Embryonic facial prominence (tissue), 1 donor: Measurements from ENCODE around the gene SRP14.
"Not testable (repeated sequence)": the region's sequence is repeated elsewhere in the genome, so short reads cannot be mapped to it uniquely, and the experiment has no call there.

Experiments
- DNase-seq: peaks from one replicate; pipeline ENCODE4 v3.0.0-alpha.2; 2016; ENCODE audit errors: extremely low spot score

SRP14 gene

DNA sequence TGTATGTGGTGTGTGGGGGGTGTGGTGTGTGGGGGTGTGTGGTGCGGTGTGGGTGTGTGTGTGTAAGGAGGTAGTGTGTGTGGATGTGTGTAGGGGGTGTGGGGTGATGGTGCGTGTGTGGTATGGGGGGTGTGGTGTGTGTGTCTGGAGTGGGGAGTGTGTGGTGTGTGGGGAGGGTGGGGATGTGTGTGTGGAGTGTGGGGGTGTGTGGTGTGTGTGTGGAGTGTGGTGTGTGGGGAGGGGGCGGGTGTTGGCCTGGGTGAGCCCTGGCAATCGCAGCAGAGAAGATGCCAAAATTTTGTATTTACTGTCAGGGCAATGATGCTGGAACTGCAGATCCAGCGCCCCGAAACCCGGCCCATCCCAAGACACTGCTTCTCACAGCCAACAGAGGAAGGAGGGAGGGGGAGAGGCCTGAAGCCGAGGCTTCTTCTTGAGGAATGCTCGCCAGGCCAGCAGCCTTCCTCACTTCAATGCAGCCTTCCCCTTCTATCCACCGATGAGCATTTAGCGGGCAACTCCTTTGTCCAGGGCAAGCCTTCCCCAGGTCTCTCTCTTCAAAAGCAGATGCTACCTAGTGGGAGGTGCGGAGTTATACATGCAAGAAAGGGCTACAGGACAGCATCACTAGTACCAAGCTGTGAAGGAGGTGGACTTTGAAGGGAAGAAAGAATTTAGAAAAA, 11.9 kb upstream of the SRP14 start:
- DNase-seq = peak; percentile 20

DNA sequence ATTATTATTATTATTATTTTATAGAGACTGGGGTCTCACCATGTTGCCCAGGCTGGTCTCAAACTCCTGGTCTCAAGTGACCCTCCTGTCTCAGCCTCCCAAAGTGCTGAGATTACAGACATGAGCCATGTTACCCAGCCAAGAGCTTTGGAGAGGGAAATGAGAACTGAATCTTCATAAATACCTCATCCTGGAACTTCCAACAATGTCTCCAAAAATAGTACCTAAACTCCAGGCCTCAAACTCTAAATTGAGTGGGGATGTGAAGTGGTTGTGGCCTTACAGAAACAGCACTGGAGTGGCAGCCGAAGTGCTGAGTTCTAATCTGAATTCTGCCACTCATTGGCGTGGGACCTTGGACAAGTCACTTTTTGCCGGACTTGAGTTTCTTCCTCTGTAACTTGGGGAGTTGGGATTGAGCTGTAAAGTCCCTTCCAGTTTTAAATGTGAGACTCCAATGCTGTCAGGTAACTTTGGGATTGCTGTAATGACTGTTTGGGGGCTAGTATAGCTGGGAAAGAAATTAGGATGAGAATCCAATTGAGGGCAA, 10.0 kb upstream of the SRP14 start:
- DNase-seq = no peak

DNA sequence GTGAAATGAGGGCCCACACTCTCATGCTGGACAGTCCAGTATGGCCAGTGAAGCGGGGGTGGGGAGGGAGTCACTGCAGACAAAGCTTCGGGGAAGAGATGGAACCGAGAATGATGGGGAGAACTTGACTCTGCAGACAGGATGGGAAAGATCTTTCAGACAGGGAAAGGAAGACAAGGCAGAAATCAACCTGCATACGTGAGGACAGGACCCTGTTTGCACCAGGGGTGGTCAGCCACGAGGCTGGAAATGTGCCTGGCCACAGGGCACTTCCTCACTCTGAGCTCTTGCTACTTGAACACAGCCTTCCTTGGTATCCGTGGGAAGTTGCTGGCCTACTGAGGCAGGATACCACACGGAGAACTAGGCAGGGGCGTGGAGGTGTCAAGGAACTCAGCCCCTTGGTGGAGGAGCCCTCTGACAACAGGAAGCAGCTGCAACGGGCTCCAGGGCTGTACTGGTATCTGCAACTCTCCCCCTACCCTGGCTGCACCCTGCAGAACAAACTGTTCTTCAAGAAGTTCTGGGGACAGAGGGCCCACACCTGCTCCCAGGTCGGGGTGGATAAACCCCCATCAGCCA, 9.3 kb upstream of the SRP14 start:
- no peak for DNase-seq

DNA sequence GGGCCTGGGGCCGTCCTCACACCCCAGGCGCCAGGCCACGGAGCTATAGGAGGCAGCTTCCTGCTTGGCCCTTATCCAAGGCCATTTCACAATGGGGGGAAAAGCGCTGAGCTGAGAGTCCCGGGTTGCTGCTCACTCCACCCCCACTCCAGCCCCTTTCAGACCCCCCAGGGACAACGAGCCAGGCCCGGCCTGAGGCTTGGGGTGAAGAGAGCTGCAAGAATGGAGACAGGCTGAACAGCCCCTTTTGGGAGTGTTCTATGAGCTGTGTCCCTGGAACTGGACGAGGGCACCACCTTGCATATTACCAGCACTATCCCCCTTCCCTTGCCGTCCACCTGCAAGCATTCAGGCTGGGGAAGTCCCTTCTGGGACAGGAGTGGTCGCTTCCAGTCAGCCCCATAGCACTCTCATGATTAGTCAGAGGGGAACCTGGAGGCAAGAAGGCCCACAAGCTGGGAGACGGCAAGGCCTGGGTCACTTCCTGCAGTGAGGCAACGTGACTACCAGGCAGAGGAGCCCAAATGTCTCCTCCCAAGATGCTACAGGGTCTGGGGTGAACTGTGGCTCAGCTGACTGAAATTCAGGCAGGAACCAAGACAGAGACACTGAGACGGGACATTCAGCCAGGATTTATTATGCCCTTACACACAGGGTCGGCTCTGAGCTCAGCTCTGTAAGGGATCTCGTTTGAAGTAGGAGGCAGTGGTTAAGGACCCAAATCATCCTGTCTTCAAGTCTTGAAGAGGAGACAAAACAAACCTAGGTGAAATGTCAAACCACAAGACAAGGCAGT, 8.6 kb upstream of the SRP14 start:
- no peak for DNase-seq

DNA sequence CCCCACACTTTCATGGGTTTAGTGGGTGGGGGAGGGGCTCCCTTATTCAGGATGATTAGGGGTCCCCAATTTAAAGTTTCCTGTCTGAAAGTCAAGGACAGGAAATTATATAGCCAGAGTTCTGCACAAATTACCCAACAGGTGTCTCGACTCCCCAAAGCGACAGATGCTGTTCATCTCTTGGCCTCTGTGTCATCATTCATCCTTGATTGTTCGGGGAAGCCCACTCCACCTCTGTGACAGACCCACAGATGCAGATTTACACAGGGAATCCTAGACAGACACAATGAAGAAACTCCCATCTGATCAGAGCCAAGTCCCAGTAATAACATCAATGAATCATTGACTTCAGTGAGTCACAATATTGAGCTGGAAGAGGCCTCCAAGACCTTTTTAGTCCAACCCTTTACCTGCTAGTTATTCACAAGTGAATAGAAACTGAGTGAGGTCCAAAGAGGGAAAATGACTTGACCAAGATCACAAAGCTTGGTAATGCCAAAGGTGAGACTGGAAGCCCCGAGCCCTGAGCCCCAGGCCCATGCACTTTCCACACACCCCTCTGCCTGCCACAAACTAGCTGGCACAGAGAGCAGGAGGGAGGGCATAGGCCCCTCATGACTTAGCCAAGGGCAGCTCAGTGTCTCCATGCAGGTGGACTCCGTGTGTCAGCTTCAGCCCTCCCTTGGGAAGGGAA, 7.9 kb upstream of the SRP14 start:
- DNase-seq = no peak

GRCh38 chr15:40045572-40046217, 6.7 kb upstream of the SRP14 start:
- DNase-seq = no peak

DNA sequence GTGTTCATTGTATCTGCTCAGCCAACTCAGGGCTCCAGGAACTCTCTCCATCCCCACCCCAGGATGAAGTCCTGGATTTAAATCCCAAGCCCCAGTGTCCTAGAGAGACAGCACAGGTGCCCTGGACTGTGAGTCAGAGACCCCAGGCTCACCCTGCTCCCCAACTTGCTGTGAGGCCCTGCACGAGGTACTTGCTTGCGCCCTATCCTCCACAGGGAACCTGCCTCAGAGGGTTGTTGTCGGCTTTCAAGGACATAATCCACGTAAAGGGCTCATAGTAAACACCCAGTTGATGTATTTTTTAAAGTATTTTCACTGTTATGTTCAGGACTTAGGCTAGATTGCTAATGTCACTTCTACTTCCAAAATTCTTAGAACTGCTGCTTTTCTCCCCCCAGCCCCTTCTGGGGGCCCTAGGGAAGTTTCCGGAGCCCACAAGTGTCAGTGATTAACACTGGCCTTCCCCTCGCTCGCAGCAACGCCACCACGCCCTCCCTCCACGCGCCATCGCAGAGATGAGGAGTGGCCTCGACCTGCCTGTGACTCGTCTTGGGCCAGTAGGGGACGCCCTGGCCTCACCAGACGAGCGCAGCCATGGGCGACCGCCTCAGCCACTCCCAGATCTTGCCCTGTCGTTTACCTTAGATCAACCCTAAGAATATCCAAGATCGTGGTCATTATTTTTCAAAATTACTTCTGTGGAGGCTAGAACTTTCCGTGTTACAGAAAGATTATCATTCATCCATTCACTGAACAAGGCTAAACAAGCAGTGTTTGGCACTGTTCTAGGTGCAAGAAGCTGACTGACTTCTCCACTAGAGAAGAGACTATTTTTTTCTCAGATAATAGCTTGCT, 6.0 kb upstream of the SRP14 start:
- DNase-seq = peak; percentile 64

DNA sequence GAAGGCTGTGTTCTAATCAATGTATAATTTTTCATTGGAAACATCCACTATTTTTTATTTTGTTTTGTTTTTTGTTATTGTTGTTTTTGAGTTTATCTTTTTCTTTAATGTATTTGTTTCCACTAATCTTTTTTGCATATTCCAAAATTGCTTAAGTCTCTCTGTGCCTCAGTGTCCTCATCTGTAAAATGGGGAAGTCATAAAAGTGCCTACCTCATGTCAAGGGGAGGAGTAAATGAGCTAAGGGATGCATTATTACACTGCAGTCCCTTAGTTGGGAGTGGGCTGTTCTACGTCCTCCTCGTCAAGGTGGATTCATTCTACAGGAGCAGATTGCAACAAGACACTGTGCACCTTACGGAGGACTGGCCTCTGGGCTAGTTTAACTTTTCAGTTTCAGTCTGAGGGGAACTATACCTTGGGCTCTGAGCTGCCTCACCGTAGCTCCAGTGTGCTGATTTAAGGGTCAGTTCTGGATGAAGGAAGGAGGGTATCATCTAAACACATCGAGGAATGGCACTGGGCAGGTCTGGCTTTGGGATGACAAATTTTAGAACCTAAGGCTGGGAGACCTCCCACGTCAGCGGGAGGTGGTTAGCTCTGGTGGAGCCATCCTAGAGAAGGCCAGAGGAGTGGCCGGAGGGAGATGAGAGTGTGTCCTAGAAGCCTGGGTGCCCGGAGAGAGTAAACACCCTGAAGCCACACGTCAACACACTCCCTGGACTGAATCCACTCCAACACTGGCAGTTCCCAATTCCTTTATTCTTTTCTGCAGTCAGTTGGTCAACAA, 5.1 kb upstream of the SRP14 start:
- no peak for DNase-seq

GRCh38 chr15:40042791-40043320, 3.9 kb upstream of the SRP14 start:
- DNase-seq = no peak

- DNase-seq = no peak
Measured at GRCh38 chr15:40040770-40041169, 1.8 kb upstream of the SRP14 start.

- no peak for DNase-seq
Measured at GRCh38 chr15:40040293-40040635, 1.3 kb upstream of the SRP14 start.

GRCh38 chr15:40038275-40038637, 725 bp downstream of the SRP14 start:
- no peak for DNase-seq

DNA sequence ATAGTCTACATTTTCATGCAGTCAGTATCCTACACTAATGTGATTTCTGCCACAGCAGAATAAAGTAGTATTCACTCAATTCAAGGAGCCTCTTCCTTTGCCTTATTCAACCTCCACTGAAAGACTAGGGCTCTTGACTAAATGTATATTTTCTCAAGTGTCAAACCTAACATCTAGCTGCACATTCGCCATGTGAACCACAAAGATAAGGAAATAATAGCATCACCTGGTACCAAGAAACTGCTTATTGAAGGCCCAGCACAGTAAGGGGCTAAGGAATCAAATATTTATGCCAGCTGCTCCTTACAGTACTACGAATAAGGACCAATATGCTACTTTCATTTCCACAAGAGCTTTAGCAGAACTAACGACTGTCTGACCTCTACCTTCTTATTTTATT, 1.3 kb downstream of the SRP14 start:
- no peak for DNase-seq

- not testable (repeated sequence) for DNase-seq
Measured at GRCh38 chr15:40035182-40035581, 3.8 kb downstream of the SRP14 start.

- no peak for DNase-seq
Measured at GRCh38 chr15:40034186-40034946, 4.6 kb downstream of the SRP14 start.

DNA sequence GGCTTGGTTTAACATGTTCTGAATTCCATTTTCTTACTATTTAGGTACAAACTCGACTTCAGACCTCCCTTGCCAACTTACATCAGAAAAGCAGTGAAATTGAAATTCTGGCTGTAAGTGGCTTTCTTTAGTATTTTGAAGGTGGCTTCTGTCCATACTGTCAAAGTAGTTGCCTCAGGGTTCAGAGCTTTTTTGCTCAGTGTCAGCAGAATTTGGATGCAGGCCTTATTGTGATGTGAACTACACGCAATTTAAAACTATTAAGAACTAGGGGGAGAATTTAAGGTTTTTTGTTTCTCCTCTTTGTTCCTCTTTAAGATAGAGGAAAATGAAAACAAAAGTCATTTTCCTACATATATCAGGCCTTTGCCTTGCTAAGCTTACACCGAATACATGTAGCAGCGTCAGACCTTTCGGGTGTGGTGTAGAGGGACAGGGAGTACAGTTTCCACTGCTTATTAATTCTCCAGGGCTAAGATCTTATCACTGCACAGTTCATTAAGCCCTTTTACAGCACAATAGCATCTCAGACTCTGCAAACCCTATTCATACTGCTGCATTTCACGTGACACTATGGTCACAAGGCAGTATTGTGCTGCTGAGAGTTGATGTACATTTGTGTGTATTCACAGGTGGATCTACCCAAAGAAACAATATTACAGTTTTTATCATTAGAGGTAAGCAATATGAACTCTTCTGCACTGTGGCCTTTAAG, 6.7 kb downstream of the SRP14 start:
- DNase-seq = no peak

DNA sequence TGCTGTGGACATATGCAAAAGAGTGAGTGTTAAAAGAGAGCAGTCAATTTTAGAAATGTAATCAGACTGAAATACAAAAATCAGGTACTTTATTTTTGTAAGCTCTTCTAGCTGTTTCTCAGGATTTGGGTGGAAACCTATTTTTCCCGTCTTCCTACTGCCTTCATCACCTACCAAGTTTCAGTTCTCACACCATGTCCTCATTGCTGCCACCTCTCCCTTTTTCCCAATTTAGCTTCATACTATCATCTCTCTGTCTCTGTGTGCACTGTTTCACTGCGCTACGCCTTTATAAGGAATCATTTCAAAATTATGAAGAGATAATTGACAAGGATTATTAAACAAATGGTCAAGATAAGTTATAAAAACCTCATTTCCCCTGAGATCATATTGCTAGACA, 7.7 kb downstream of the SRP14 start:
- DNase-seq = no peak
